A673 (cell line): ENCODE results near the gene SRCAP. TPM values are rescaled to one million over a fixed set of nuclear protein-coding genes. Genes with fewer than 3 reads are reported as not detected.
"Not testable (repeated sequence)": the region's sequence is repeated elsewhere in the genome, so short reads cannot be mapped to it uniquely, and the experiment has no call there.

Source experiments
- BruUV-seq: library from RNA; stranded (reverse); fragments of 400-500 nt; replicated peaks from 2 replicates; lab custom pipeline; 2021; lab: Mats Ljungman, UMichigan
- CTCF ChIA-PET: fragments of 300-600 bp; sonication (Branson Sonifier 250); formaldehyde crosslinking; loops from one replicate; lab custom pipeline; 2022; ENCODE audit warnings: antibody characterized with exemption; lab: Charles Lee
- POLR2A ChIA-PET: fragments of 300-600 bp; sonication (Branson Sonifier 250); formaldehyde crosslinking; loops from one replicate; lab custom pipeline; 2022; ENCODE audit warnings: antibody characterized with exemption; ENCODE audit not compliant: low non-redundant PET; lab: Charles Lee
- DNase-seq: peaks from one replicate; pipeline ENCODE4 v3.0.0-alpha.2; 2015; ENCODE audit warnings: low spot score
- H3K27ac ChIP-seq: fragments of 200-600 bp; sonication (generic); 2 replicates; pipeline ENCODE4 v1.5.1; 2016; ENCODE audit warnings: mixed run types, low read depth, mild to moderate bottlenecking, mixed read lengths, antibody characterized with exemption, low read length; ENCODE audit not compliant: poor library complexity, severe bottlenecking
- H3K27me3 ChIP-seq: fragments of 200-600 bp; sonication (generic); replicated peaks from 2 replicates; pipeline ENCODE4 v1.6.1; 2017; ENCODE audit warnings: mixed run types, low read depth, mild to moderate bottlenecking, mixed read lengths, antibody characterized with exemption, low read length; ENCODE audit not compliant: insufficient read depth, poor library complexity
- H3K36me3 ChIP-seq: fragments of 200-600 bp; sonication (generic); 2 replicates; pipeline ENCODE4 v1.6.1; 2016; ENCODE audit warnings: mixed run types, mild to moderate bottlenecking, mixed read lengths, antibody characterized with exemption, low read length; ENCODE audit not compliant: insufficient read depth, poor library complexity, severe bottlenecking
- H3K4me1 ChIP-seq: fragments of 200-600 bp; sonication (generic); 2 replicates; pipeline ENCODE4 v1.6.1; 2017; ENCODE audit warnings: mixed run types, mild to moderate bottlenecking, mixed read lengths, antibody characterized with exemption, low read length; ENCODE audit not compliant: insufficient read depth, poor library complexity, severe bottlenecking
- H3K4me3 ChIP-seq: fragments of 200-600 bp; sonication (generic); 2 replicates; pipeline ENCODE4 v1.5.1; 2016; ENCODE audit warnings: low read depth, mixed run types, mild to moderate bottlenecking, mixed read lengths, low read length; ENCODE audit not compliant: poor library complexity, severe bottlenecking
- H3K9me3 ChIP-seq: fragments of 200-600 bp; sonication (generic); 2 replicates; pipeline ENCODE4 v1.6.1; 2016; ENCODE audit warnings: mixed run types, low read depth, mild to moderate bottlenecking, mixed read lengths, antibody characterized with exemption, low read length; ENCODE audit not compliant: poor library complexity, severe bottlenecking
- CTCF ChIP-seq: fragments of 300-800, 200-600 bp; sonication (generic); conservative IDR thresholded peaks from 2 replicates; pipeline ENCODE4 v1.5.1; 2017; ENCODE audit warnings: low read depth, mild to moderate bottlenecking, antibody characterized with exemption, low read length, moderate library complexity, mixed read lengths
- EZH2 ChIP-seq: fragments of 200-600 bp; sonication (generic); IDR thresholded peaks from 2 replicates; pipeline ENCODE4 v1.6.1; 2017; ENCODE audit warnings: borderline replicate concordance, low read depth, mild to moderate bottlenecking, mixed read lengths, antibody characterized with exemption, low read length; ENCODE audit not compliant: poor library complexity, severe bottlenecking
- intact Hi-C: fragments of 100-400 bp; cut with micrococcal nuclease; formaldehyde crosslinking; loops from one replicate; pipeline ENCODE4 v1.10.0; 2022; ENCODE audit not compliant: unreplicated experiment
- total RNA-seq: library from RNA; stranded (reverse); gene quantifications from 2 replicates; pipeline ENCODE4 v1.2.3, GENCODE V29; 2021

Gene SRCAP
- total RNA-seq, 1 experiment from 2014 or later: 104 TPM

DNA sequence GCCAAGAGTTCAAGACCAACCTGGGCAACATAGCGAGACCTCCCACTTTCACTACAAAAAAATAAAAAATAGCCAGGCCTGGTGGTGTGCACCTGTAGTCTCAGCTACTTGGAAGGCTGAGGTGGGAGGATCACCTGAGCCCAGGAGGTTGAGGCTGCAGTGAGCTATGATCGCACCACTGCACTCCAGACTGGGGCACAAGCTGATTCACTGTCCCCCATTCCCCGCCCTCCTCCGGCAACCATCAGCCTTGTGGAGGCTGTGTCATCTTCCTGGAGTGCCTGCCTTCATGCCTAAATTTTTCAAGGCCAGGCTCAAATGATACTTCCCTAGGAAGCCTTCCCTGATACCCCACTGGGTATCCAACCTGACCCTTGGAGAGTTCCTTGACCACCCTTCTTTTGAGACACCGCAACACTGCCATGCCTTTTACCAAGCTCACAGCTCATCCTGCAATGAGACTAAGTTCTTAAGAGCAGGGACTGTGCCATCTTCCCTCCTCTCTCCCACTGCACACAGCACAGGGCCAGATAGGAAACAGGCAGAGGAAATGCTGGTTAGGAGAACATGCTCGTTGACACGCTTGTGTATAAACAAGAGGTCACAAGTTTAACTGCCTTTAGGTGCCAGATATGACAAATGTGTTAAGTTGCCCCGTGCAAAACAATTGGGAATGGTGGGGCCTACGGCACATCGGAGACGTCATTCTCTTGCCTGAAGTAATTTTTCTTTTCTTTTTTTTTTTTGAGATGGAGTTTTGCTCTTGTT lies 3.9 kb upstream of the SRCAP start:
- BruUV-seq: no TSS peak
- no peak for TF ChIP-seq CTCF
- intact Hi-C loops: loop anchor here (10.0 kb wide), 1 partner anchor 630 kb away; the partner anchor contains the start of gene ALDOA
- H3K27ac ChIP-seq: no peak overlapping the region
- peaks cover under 1% of the 10 kb centered on the region for H3K36me3 ChIP-seq
- no peak for DNase-seq
- no peaks in the 10 kb centered on the region for H3K27me3 ChIP-seq
- peaks cover 15% of the 10 kb centered on the region for H3K4me1 ChIP-seq
- H3K9me3 ChIP-seq: no peaks in the 10 kb centered on the region
- CTCF ChIA-PET: no interaction called here
- POLR2A ChIA-PET: no interaction called here
- no peak overlapping the region for H3K4me3 ChIP-seq

DNA sequence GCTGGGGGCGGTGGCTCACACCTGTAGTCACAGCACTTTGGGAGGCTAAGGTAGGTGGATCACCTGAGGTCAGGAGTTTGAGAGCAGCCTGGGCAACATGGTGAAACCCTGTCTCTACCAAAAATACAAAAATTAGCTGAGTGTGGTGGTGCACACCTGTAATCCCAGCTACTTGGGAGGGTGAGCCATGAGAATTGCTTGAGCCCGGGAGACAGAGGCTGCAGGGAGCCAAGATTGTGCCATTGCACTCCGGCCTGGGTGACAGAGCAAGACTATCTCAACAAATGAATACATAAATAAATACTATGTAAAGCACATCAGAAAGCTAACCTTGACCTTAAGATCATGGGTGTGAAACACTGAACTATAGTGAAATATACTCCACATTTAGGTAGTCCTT lies 2.3 kb upstream of the SRCAP start:
- H3K27ac ChIP-seq, H3K27me3 ChIP-seq, H3K4me3 ChIP-seq, CTCF ChIA-PET, H3K9me3 ChIP-seq, BruUV-seq, DNase-seq: not testable (repeated sequence)
- H3K4me1 ChIP-seq: peaks cover 20% of the 10 kb centered on the region
- POLR2A ChIA-PET: interaction anchor here (0.6 kb wide), 1 partner anchor 576 kb away, joined by 17 read pairs; no protein-coding TSS in a partner anchor
- H3K36me3 ChIP-seq: peaks cover 16% of the 10 kb centered on the region
- intact Hi-C loops: loop anchor here (10.0 kb wide), 1 partner anchor 632 kb away; the partner anchor contains the start of gene ALDOA

DNA sequence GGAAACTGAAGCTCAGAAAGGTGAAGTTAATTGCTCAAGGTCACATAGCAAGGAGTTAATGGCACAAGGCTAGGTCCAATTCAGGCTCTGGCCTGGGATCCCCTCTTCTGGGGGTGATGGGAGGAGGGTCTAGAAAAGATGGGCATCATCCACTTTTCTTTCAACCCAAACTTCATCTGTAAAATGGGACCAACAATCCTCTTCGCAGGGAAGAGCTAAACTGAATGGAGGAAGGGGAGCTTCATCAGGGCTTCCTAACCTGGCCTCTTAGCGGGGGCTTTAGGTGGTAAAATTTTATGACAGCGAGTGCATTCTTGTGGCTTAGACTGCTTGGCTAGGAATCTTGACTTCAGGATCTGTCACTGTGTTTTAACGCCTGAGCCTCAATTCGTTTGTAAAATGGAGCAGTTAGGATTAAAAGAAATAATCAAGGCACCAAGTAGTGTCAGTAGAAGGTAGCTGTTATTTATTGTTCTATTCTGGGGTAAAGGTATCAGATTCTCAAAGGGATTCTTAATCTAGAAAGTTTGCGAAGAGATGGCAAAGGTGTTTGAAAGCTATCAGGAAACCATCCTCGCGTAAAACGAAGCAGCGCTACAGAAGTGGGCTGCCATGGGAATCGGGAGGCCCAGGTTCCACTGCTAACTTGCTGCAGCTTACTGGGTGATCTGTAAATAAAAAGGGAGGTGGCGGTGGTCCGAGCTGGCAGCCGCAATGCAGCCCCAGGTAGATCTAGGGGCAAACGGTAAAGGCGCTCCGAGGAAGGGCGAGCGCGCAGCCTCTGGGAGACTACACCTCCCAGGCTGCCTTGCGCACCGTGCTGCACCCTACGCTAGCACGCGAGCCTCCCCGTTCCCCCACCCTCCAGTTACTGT lies 1.5 kb upstream of the SRCAP start:
- Histone ChIP-seq H3K36me3 (peaks cover 22% of the 10 kb centered on the region), H3K27ac (peak overlapping the region; percentile 100), H3K4me3 (peak overlapping the region; percentile 96), H3K27me3 (no peaks in the 10 kb centered on the region), H3K4me1 (peaks cover 20% of the 10 kb centered on the region), H3K9me3 (no peaks in the 10 kb centered on the region)
- intact Hi-C loops: loop anchor here (2.0 to 10.0 kb wide), 2 partner anchors 39 to 633 kb away; partner anchors contain the start of genes ALDOA and FBRS
- ChIA-PET CTCF (interaction anchor here (0.6 kb wide), 2 partner anchors 19 to 221 kb away, joined by 3 to 4 read pairs; no protein-coding TSS in a partner anchor), POLR2A (interaction anchor here (0.6 to 0.7 kb wide), 2 partner anchors 70 to 577 kb away, joined by 3 to 17 read pairs; no protein-coding TSS in a partner anchor)
- TSS peak; percentile 72 for BruUV-seq
- TF ChIP-seq EZH2 (no peak), CTCF (no peak)
- no peak for DNase-seq
